ENCODE measurements around the gene BAK1. TPM values are rescaled to one million over a fixed set of nuclear protein-coding genes. Genes with fewer than 3 reads are reported as not detected.

BAK1 gene
- total RNA-seq, 1 donor, result 9.9 TPM

DNA sequence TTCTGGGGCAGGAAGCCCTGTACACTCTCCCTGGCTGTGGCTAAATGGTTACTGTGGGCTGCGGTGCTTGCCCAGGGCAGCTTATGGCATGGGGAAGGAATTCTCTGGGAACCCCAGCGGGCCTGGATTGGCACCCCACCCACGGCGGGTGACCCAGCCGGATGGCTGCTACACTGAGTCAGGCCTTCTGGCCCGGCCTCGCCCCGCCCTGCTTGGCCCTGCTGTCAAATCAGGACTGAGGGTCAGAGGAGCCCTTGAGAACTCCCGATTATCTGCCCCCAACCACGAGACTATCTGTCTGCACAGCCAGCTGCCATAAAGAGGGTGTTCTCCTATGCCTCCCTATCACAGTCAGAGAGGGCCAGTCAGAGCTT, 33.7 kb upstream of the BAK1 start:
- TF ChIP-seq, protein P1, sequence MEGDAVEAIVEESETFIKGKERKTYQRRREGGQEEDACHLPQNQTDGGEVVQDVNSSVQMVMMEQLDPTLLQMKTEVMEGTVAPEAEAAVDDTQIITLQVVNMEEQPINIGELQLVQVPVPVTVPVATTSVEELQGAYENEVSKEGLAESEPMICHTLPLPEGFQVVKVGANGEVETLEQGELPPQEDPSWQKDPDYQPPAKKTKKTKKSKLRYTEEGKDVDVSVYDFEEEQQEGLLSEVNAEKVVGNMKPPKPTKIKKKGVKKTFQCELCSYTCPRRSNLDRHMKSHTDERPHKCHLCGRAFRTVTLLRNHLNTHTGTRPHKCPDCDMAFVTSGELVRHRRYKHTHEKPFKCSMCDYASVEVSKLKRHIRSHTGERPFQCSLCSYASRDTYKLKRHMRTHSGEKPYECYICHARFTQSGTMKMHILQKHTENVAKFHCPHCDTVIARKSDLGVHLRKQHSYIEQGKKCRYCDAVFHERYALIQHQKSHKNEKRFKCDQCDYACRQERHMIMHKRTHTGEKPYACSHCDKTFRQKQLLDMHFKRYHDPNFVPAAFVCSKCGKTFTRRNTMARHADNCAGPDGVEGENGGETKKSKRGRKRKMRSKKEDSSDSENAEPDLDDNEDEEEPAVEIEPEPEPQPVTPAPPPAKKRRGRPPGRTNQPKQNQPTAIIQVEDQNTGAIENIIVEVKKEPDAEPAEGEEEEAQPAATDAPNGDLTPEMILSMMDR (IDR thresholded peaks at IDR 0.05; ENCODE audit: insufficient read depth, low read length), result no peak
- peak; percentile 82 for DNase-seq (ENCODE audit: low read depth)
- no peak overlapping the region for H3K4me3 ChIP-seq (ENCODE audit: low read depth, low read length)

DNA sequence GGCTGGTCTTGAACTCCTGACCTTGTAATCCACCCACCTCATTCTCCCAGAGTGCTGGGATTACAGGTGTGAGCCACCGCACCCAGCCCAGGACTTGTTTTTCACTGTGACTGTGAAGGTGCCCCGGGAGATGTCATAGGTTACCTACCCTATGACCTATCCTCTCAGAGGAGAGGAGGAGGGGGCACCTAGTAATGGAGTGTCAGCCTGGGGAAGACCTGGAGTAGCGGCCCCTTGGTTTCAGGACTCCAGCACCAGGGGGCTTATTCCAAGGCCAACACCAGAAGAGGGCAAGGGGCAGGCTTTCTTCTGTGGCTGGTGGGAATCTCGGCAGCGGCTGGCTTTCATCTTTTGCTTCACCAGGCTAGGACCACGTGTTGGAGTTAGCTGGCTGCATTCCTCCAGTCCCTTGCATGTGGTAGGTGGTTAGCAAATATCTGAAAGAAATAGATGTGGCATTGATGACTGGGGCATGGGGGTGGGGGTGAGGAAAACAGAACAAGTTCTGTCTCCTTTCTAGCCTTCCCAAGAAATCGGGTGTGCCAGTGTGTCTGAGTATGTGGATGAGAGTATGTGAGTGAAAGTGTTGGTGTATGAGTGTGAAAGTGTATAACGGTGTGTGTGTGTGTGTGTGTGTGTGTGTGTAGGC, 33.2 kb upstream of the BAK1 start:
- TF ChIP-seq, protein P1 (IDR thresholded peaks at IDR 0.05; ENCODE audit: insufficient read depth, low read length), result no peak
- H3K4me3 ChIP-seq (ENCODE audit: low read depth, low read length), result no peak overlapping the region
- peak; percentile 69 for DNase-seq (ENCODE audit: low read depth)

DNA sequence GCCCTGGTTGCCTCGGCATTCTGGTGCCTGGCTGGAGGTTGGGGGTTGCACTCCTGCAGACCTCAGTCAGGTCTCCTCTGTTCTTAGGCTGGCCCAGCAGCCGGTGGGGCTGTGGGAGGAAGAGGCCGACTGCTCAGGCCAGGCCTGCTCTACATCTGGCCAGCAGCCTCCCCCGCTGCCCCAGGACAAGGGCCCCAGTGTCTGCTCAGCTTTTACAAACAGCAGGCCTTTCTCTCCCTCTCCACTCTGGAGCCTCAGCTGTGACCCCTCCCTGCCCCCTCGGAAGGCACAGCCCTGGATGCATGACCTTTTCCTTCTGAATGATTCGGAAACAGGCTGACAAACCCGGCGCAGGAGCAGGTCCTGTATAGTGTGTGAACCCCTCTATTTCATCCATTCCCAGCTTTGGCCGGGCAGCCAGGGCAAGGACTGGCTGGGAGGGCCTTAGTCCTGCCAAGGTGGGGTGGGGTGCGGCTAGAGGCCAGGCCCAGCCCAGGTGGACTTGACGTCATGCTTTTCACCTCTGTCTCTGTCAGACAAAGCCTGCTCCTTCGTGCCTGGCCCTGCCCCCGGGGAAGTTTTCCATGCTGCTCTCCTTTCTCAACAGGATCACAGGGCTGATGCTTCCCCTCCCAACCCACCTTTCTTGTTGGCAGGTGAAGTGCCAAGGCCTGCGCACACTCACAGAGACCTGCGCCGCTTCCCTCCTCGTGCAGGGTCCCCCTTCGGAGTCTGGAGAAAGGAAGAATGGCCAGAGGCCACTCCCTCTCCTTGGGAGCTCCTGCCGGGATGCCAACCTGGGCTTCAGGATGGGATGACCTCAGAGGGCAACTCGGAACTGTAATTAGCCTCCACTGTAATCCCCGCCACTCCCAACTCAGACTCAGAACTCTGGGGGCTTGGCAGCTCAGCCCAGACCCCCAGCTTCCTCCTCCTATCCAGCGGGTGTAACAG, 31.0 kb upstream of the BAK1 start:
- no peak for DNase-seq (ENCODE audit: low read depth)
- TF ChIP-seq, protein P1 (IDR thresholded peaks at IDR 0.05; ENCODE audit: insufficient read depth, low read length), result no peak
- H3K4me3 ChIP-seq (ENCODE audit: low read depth, low read length), result no peak overlapping the region

DNA sequence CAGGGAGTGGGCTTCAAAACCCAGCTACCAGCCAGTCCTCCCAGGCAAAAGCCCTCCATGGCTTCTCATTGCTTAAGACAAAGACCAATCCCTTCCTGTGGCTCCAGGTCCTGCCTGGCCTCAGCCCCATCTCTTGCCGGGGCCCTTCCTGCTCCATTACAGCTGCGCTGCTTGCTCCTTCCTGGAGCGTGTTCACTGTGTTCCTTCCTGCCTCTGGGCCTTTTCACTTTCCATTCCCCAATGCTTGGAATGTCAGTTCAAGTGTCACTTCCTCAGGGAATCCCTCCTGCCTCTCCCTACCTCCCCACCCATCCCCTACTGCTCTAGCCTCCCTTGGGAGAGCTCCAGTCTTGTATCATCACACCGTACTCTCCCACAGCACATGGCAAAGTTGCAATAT, 30.0 kb upstream of the BAK1 start:
- DNase-seq (ENCODE audit: low read depth), result no peak
- TF ChIP-seq, protein P1 (IDR thresholded peaks at IDR 0.05; ENCODE audit: insufficient read depth, low read length), result no peak
- H3K4me3 ChIP-seq (ENCODE audit: low read depth, low read length), result no peak overlapping the region

DNA sequence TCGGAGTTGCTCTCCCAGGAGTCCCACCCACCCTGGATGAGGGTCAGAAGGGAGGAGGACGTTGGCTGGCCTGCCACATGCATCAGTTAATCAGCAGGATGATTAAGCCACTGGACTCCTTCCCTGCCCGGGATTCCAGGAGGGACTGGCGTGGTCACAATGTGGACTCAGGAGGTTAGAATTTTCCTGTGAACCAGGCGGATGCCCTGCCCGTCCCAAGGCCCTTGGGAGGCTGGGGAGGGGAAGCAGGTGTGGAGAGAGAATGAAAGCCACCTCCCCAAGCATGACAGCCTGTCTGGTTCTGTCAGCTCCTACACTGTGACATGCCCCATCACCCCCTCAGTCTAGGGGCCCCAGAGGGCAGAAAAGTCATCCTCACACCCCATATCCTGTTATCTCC, 29.5 kb upstream of the BAK1 start:
- TF ChIP-seq, protein P1 (IDR thresholded peaks at IDR 0.05; ENCODE audit: insufficient read depth, low read length), result no peak
- peak; percentile 88 for DNase-seq (ENCODE audit: low read depth)
- no peak overlapping the region for H3K4me3 ChIP-seq (ENCODE audit: low read depth, low read length)

DNA sequence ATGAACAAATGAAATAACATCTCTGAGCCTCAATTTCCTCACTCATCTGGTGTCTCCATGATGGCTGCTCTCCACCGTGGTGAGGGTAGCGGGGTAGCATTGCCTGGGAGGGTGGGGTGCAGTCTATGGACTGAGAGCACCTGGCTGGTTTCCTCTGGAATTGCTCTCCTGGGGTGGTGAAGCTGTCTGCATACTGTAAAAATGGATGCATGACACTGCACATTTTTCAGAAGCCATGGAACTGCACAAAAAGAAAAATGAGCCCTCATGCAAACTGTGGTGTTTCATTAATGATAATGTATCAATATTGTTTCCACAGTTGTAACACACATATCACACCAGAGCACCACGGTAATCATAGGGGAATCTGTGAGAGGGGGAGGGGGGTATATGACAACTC, 28.9 kb upstream of the BAK1 start:
- no peak overlapping the region for H3K4me3 ChIP-seq (ENCODE audit: low read depth, low read length)
- no peak for DNase-seq (ENCODE audit: low read depth)
- TF ChIP-seq, protein P1 (IDR thresholded peaks at IDR 0.05; ENCODE audit: insufficient read depth, low read length), result no peak
